Upper lobe of left lung (tissue), 4 donors: ENCODE measurements around the gene PTPN21.

Experiments used
- EP300 ChIP-seq, 4 donors: sonication (generic); formaldehyde crosslinking; IDR thresholded peaks; one replicate each; pipeline ENCODE4 v1.5.1; 2017; ENCODE audit warnings: antibody characterized with exemption in 4 of 4, control low read depth in 2 of 4
- POLR2A ChIP-seq, 4 donors: fragments of 450-650 bp; IDR thresholded peaks; one replicate each; pipeline ENCODE4 v1.5.1; 2016 to 2017; ENCODE audit warnings: antibody characterized with exemption in 4 of 4, mild to moderate bottlenecking in 2 of 4
- POLR2AphosphoS5 ChIP-seq, 2 donors: sonication (generic); formaldehyde crosslinking; IDR thresholded peaks; one replicate each; pipeline ENCODE4 v1.5.1; 2017; ENCODE audit warnings: antibody characterized with exemption in 2 of 2
- TF ChIP-seq, protein P1 (sequence below), 6 experiments: fragments of 450-650 bp in 4 of 6; fragments of 200-600 bp in 2 of 6; sonication (generic) in 2 of 6; IDR thresholded peaks; one replicate each; pipeline ENCODE4 v1.5.1; 2016 to 2019; ENCODE audit warnings: antibody characterized with exemption in 6 of 6

DNA sequence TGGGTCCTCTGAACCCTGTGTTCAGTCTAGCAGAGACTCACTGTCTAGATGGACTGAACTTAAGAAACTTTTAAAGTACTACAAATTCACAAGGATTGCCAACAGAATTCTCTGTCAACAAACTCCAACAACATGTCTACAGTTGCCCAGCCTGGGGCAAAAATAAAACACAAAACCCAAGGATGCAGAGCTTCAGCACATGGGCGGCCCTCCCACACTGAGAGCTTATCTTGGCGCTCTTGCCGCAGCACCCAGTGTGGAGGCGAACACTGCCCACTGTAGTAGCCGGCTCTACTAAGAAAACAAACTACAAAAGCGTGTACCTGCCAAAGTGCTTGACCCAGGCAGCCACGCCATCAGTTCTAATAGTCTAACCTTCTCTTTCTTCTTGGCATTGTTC, 66.7 kb downstream of the PTPN21 start:
- TF ChIP-seq POLR2A (IDR thresholded peaks at IDR 0.05): no peak
- TF ChIP-seq, protein P1, sequence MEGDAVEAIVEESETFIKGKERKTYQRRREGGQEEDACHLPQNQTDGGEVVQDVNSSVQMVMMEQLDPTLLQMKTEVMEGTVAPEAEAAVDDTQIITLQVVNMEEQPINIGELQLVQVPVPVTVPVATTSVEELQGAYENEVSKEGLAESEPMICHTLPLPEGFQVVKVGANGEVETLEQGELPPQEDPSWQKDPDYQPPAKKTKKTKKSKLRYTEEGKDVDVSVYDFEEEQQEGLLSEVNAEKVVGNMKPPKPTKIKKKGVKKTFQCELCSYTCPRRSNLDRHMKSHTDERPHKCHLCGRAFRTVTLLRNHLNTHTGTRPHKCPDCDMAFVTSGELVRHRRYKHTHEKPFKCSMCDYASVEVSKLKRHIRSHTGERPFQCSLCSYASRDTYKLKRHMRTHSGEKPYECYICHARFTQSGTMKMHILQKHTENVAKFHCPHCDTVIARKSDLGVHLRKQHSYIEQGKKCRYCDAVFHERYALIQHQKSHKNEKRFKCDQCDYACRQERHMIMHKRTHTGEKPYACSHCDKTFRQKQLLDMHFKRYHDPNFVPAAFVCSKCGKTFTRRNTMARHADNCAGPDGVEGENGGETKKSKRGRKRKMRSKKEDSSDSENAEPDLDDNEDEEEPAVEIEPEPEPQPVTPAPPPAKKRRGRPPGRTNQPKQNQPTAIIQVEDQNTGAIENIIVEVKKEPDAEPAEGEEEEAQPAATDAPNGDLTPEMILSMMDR (IDR thresholded peaks at IDR 0.05): no peak
- TF ChIP-seq POLR2AphosphoS5 (IDR thresholded peaks at IDR 0.05): no peak
- TF ChIP-seq EP300 (IDR thresholded peaks at IDR 0.05): no peak
